B cell (primary cell): ENCODE results near the gene MEIS3.

ENCODE experiments used
- EZH2 ChIP-seq: IDR thresholded peaks from 2 replicates; pipeline ENCODE4 v1.6.1; 2012; ENCODE audit warnings: borderline replicate concordance, low read depth, mild to moderate bottlenecking, moderate library complexity, low read length; ENCODE audit not compliant: insufficient read depth, poor library complexity, severe bottlenecking
- TF ChIP-seq, protein P1 (sequence below): fragments of 200-600 bp; IDR thresholded peaks from one replicate; pipeline ENCODE4 v1.8.0; 2022; ENCODE audit warnings: antibody characterized with exemption, mild to moderate bottlenecking

DNA sequence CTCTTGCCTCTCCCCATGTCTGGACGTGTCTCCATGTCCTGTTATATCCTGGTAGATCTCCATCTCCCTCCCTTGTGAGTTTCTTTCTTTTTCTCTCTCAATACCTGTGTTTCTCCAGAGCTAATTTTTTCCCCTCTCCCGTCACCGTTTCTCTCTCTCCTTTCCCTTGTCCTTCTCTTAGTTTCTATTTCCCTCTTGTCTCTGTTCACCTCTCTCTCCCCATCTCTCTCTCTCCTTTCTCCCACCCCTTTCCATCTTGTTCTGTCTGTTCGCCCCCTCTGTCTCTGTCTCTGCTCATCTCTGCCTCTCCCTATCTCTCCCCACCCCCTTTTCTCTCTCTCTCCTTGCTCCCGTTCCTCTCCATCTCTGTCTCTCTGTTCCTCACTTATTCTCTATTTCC, 39.3 kb upstream of the MEIS3 start:
- TF ChIP-seq, protein P1, sequence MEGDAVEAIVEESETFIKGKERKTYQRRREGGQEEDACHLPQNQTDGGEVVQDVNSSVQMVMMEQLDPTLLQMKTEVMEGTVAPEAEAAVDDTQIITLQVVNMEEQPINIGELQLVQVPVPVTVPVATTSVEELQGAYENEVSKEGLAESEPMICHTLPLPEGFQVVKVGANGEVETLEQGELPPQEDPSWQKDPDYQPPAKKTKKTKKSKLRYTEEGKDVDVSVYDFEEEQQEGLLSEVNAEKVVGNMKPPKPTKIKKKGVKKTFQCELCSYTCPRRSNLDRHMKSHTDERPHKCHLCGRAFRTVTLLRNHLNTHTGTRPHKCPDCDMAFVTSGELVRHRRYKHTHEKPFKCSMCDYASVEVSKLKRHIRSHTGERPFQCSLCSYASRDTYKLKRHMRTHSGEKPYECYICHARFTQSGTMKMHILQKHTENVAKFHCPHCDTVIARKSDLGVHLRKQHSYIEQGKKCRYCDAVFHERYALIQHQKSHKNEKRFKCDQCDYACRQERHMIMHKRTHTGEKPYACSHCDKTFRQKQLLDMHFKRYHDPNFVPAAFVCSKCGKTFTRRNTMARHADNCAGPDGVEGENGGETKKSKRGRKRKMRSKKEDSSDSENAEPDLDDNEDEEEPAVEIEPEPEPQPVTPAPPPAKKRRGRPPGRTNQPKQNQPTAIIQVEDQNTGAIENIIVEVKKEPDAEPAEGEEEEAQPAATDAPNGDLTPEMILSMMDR, result no peak
- TF ChIP-seq EZH2, result no peak
